HG03457 (cell line): ENCODE measurements around the gene CHODL.

Source experiments
- ATAC-seq: cut with Tn5 transposase; IDR thresholded peaks from one replicate; pipeline ENCODE4 v1.9.1; 2021; ENCODE audit warnings: moderate number of reproducible peaks; ENCODE audit not compliant: unreplicated experiment

Gene CHODL

GRCh38 chr21:18244671-18245463 is at the start of gene CHODL:
Gene CHODL (plus strand): TSS chr21:18244833. CDS start chr21:18245224, 391 bp downstream.
- ATAC-seq = no peak

DNA sequence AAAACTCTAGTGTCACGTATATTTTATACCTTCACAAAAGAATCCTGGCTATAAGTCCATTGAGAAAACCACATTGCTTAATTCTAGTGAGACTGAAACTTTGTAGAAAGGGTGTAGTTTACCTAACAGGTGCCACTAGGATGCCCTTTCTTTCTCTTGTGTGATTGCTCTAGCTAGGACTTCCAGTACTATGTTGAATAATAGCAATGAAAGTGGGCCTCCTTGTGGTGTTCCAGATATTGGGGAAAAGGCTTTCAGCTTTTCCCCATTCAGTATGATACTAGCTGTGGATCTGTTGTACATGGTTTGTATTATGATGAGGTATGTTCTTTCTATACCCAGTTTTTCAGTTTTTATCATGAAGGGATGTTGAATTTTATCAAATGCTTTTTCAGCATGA is 39.7 kb upstream of the CHODL start:
- no peak for ATAC-seq

- no peak for ATAC-seq
These were observed 26.3 kb upstream of the CHODL start for GRCh38 chr21:18218331-18218730.

DNA sequence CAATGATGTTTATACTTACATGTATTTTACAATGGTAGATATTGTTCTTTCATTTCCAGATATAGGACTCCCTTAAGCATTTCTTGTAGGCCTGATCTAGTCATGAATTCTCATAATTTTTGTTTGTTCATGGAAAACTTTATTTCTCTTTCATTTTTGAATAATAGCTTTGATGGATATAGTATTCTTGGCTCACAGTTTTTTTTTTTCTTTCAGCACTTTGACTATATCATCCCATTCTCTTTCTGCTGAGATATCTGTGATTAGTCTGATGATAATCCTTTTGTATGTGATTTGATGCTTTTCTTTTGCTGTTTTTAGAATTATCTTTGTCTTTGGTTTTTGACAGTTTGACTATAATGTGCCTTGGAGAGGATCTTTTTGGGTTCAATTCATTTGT is 24.1 kb upstream of the CHODL start:
- no peak for ATAC-seq

GRCh38 chr21:18222346-18222745 is 22.3 kb upstream of the CHODL start:
- no peak for ATAC-seq

DNA sequence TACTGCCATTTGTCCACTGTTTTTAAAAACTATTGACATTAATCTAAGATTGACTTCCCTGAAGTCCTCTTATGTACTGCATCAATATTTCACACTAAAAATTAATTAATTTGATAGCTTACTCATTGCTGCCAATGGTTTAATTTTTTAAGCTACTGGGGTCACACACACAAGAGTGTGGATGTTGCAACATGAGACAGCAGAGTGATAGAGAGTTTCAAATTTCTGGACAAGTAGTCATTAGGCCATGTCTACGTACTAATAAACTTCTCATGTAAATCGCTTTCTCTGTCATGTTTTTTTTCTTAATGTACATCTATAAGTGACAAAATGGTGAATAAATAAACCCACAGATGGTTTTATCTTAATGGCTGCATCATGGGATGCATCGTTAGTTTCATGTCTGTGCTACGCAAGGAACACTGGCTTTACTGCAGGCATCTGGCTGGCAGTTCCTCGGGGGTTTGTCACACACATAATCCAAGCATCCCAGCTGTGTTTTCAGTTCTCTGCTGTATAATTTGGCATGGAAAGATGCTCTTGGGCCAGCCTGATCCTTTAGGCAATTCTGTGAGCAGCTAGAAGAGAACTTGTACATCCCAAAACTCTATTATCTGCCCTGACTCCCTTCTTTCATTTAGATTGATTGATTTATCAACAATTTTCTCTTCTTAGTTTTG is 16.4 kb upstream of the CHODL start:
- no peak for ATAC-seq

- ATAC-seq = no peak
These were observed 9.1 kb upstream of the CHODL start for GRCh38 chr21:18235545-18235944.

GRCh38 chr21:18245464-18245967 is 883 bp downstream of the CHODL start:
- no peak for ATAC-seq

DNA sequence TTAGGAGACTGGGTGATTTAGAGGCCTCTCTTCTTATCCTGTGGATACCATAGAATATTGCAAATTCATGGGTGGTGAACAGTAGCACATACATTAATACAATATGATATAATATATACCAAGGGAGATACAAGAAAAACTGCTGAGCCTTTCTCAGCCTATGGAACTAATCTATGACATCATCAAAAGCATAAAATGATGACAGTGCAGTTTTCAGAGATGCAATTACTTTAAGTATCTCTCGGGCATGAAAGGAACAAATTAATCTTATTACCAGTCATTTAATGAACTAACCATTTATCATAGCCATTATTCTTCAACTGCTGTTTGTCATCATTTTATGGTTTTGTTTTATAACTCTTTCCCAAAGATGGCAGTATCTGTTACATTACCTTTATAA is 3.5 kb downstream of the CHODL start:
- no peak for ATAC-seq

DNA sequence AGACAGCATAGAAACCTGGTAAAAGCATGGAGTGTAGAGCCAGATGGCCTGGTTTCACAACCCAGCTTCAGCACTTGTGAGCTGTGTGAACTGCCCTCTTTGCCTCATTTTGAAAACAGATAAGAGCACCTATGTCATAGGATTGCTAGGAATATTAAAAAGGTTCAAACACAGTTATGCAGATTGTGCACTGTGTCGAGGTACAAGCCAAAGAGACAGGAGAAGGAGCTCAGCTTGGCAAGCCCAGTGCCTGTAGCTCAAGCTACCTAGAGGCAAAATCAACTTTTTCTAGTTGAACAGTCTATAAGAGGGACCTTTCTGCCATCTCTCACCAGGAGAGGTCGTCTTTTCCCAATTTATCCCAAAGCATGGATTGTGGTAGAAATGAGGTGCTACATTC is 5.0 kb downstream of the CHODL start:
- no peak for ATAC-seq

DNA sequence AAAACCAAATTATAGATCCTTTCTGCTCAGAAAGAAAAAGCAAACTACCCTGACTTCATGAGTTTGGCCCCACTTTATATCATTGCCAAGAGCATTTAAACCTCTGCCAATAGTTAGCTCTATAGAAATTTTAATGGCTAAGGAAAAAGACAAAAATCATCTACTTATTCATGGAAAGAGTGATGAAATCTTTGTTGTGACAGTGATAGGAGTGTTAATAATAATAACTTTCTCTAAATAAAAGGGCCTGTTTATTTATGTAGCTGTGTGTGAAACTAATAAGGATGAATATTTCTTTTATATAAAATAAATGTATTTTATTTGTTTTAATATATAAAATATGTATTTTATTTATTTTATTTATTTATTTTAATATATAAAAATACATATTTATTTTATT is 6.4 kb downstream of the CHODL start:
- no peak for ATAC-seq

DNA sequence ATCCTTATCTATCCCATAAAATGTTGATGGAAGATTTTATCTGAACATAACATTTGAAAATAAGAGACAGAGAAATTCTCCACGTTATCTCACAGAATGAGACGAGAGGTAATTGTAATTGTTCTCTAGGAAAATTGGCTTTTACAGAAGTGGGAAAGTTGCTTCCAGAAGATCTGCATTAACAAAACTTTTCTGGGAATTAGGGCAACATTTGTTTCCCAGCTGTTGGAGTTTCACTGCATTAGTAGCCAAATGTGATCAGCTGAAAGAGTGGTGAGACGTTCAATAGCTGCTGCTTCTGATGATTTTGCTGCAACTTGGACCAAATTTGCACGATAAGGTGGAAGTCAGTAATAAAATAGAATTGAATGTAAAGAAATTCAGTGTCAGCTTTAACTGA is 7.6 kb downstream of the CHODL start:
- no peak for ATAC-seq

- no peak for ATAC-seq
These were observed 8.0 kb downstream of the CHODL start for GRCh38 chr21:18252680-18253079.

DNA sequence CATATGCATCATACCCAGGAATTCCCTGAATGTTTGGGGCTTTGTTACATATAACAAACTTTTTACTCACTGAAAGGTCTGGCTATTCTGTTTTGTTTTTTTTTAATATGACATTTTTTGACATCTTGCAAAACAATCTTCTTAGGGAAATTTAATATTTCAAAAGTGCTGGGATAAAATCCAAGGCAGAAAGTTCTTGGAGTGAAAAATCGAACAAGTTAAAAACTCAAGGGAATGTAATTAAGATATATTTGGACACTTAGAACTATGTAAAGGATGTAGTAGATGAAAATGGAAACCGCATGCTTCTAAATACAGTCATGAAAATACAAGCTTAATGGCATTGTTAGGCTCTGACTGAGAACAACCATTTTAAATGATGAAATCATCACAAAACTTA is 8.6 kb downstream of the CHODL start:
- ATAC-seq = no peak

DNA sequence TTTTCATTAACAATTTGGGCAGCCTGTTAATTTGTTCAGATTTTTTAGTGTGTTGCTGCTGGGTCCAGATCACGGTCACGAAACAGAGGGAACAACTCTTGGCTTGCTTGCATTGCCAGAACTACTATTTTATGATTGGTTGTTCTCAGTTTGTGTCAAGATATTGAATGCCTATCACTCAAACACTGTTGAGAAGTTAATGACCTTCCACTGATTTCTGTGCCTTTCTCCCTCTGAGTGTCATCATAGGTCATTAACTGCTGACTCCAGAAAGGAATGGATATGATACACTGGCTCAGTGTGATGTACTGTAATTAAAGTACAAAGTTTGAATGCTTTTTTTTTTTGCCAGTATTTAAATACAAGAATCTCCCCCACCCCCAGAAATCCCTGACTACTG is 9.2 kb downstream of the CHODL start:
- ATAC-seq = no peak

DNA sequence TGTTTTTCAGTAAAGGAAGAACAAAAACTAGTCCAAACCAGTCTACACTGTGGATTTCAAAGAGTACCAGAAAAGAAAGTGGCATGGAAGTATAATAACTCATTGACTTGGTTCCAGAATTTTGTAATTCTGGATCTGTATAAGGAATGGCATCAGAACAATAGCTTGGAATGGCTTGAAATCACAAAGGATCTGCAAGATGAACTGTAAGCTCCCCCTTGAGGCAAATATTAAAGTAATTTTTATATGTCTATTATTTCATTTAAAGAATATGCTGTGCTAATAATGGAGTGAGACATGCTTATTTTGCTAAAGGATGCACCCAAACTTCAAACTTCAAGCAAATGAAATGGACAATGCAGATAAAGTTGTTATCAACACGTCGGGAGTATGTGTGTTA is 21.3 kb downstream of the CHODL start:
- ATAC-seq = no peak

GRCh38 chr21:18267496-18267895 is 22.9 kb downstream of the CHODL start:
- ATAC-seq = no peak

DNA sequence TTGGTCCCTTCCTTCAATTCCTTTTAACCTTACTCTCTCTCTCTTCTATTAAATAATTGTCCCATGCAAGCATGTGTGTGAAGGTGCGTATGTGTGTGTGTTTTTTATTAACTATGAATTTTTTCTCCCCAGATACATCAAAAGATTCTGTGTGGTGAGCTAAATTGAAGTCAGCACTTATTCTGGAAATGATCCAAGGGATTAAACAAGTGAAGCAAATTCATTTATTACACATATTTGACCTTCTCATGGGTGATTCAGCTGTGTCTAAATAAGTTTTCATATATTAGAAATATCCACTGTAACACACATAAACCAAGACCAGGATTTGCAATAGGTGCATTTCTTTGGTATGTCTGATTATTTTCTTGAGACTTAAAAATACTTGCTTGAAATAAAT is 24.3 kb downstream of the CHODL start:
- no peak for ATAC-seq

DNA sequence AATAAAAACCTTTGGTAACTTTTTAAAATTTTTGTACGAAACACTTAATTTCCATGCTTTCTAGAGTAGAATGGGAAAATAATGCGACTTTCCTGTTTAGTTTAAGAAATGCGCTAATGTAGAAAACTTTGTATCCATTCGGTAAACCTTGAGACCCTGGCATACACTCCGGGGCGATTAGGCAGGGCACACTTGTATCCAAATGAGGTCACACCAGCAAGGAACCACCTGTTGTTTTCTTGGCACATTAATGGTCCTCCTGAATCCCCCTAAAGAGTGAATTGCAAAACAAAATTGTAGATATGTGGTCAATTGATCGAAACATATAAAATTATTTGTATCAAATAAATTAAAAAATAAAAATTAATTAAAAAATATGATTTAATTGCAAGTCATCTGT is 25.2 kb downstream of the CHODL start:
- ATAC-seq = no peak

DNA sequence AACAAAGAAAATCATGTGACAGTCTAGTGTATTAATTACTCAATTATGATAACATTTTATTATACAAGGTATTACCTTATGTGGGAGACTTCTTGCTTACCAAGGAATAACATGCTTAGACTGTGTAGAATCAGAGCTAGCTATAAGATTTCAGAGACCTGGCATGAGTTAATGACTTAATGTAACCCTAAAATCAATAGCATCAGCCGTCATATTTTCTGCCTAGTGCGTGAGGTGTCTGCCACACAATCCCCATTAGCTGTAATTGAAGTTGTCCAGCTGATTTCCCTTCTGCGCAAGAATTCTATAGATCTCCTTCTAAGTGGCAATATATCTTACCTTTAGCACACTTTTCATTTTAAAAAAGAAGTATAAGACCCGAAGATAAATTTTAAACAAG is 28.8 kb downstream of the CHODL start:
- no peak for ATAC-seq

GRCh38 chr21:18274370-18274769 is 29.7 kb downstream of the CHODL start:
- no peak for ATAC-seq

DNA sequence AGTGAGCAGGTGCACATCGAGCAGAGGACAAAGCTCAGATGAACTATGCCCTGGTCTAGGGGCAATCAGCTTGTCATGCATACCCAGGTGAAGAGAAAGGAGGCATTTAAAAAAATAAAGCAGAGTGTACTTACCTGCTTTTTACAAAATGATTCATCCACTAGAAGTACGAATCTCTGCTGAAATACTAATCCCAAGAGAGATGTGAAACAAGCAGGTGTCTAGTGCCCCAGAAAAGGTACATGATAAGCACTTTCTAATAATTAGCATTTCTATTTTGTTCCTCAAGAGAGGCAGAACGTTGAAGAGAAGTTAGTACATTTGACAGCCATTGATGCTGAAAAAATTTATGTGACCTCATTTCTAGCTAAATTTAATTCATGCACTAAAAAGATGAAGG is 31.1 kb downstream of the CHODL start:
- no peak for ATAC-seq
